NCI-H1105 (cell line): ENCODE data around the gene CUL4A.

Experiments
- DNase-seq: peaks from one replicate; lab custom pipeline; 2025; lab: John Stamatoyannopoulos, UW

Gene CUL4A

DNA sequence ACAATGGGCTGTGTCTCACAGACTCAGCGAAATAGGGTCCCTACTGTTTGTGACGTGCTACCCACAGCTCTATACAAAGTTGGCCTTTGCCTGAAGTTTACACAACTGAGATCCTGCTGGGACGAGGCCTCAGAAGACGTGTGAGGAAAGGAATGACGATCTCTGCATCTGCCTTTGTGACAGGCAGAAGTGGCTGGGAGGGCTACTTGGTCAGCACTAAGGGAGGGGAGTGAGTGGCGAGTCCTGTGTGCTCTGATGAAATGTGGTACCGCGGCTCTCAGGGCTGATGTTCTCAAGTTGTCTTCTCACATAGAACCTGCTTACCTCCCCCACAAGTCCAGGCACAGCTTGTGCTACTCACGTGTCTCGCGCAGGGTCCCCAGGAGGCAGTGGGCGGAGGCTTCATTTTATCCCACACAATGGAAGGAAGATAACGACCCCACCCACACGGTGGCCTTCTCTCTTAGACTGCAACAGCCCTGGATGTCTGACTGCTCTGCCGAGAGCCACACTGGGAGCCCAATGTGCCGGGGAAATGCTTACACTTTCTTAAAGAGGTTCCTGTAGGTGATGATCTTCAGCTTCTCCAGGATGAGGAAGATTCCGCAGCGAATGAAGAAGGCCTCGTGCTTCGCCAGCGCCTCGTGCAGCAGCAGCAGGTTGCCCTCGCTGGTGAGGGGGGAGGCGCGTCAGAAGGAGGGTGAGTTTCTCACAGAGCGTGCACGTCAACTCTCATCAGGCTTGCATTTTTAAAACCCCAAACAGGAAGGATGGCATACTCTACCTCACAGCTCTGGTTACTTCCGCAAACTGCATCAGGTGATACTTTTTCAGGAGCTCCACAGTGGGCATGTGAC, 29.8 kb upstream of the CUL4A start:
- no peak for DNase-seq

DNA sequence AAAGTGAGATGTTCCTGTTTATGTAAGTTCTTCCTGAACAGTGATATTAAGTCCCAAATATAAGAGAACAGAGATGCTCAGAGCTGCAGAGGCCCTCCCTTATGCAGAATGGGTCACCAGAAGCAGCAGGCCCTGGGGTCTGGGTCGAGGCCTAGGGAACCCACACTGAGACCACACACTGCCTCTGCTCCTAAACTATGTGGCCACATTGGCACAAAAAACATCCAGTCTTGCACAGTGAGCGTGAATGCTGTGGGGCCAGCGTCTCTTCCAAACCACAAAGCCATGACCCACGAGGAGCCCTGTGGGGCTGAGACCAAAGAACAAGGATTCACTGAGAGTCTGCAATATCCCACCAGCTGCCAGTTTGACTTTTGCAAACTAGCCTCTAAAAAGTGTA, 27.4 kb upstream of the CUL4A start:
- no peak for DNase-seq

DNA sequence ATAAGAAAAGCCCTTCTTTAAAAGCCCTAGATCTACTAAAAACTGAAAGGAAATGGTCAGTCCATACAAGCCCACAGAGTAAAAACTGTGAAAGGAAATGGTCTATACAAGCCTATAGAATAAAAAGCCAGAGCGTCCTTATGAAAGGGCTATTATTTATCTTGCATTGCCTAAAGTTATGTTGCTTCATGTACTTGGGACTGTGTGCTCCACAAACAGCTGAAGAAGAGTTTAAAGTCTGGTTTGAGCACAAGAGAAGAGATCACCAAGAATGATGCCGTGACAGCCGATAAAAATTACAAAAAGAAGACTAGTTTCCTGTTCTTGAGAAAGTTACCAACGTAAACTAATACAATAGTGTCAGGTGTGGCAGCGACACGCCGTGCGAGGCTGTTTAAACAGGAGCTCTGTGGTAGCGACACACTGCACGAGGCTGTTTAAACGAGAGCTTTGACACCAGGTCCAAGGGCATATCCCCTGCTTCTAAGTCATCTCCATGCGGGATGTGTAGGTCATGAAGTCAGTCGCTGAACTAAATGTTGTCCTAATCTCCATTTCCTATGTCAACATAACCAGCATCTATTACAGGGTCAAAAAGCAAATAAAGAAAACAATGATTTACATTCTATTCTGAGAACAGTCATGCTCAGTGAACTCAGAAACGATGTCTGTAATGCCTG, 25.8 kb upstream of the CUL4A start:
- DNase-seq: no peak

DNA sequence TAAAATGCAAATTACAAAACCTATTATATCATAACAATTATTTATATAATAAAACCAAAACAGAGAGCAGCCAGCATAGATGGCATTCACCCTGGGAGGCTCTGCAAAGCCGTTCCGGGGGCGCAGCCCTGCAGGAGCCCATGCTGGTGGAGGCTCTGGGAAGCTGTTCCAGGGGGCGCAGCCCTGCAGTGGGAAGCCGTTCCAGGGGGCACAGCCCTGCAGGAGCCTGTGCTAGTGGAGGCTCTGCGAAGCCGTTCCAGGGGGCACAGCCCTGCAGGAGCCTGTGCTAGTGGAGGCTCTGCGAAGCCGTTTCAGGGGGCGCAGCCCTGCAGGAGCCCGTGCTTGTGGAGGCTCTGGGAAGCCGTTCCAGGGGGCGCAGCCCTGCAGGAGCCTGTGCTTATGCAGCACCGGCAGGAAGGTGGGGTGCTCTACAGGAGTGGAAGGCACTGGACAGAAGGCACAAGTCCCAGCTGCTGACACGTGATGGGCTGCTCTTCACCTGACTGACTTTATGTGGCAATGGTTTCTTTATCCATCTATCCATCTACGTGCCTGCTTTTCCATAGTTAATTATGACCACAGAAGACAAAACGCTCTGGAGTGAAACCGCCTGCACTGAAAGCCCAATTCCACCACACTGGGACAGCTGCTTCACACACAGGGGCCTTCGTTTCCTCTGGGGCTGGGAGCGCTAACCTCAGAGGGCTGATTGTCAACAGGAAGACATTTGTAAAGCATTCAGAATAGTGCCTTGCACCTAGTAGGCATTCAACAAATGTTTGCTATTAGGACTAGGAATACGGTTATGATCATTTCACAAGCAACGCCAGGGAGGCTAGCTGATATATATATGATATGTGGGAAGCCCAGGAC, 24.6 kb upstream of the CUL4A start:
- no peak for DNase-seq

DNA sequence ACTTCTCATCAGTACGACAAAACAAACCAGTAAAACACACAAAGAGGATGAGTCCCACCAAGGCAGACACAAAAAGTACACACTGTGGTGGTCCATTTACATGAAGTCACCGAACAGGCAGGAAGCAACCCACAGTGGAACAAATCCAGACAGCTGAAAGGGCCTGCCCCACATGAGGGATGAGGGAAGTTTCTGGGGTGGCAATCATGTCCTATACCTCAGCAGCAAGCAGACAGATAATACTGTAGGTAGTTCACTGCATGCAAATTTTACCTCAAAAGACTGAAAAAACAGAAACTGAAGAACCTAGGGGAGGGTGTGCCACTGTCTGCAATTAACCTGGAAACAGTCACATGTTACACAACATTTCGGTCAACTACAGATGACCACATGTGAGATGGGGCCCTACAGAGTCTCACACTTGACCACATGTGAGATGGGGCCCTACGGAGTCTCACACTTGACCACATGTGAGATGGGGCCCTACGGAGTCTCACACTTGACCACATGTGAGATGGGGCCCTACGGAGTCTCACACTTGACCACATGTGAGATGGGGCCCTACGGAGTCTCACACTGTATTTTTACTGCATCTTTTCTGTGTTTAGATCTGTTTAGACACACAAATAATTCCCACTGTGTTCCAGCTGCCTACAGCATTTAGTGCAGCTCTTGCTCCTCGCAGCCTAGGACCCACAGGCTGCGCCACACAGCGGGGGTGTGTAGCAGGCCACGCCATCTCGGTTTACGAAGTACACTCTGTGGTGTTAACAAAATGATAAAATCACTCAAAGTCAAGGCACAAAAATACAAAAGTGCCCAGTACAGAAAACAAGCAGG, 23.1 kb upstream of the CUL4A start:
- no peak for DNase-seq

DNA sequence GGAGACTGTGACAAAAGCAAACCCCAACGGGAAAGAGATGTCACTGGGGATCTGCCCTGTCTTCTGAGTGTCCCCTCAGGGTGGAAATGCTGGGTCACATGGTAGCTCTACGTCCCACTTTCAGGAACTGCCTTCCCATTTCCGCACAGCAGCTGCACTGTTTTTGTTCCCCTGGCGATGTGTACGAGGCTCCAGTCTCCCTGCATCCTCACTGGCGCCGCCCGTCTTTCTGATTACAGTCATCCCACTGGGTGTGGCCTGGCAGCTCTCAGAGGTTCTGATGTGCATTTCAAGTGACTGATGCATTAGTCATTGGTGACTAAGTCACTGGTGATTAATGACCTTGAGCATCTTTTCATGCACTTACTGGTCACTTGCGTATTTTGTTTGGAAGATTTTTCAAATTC, 22.1 kb upstream of the CUL4A start:
- no peak for DNase-seq

DNA sequence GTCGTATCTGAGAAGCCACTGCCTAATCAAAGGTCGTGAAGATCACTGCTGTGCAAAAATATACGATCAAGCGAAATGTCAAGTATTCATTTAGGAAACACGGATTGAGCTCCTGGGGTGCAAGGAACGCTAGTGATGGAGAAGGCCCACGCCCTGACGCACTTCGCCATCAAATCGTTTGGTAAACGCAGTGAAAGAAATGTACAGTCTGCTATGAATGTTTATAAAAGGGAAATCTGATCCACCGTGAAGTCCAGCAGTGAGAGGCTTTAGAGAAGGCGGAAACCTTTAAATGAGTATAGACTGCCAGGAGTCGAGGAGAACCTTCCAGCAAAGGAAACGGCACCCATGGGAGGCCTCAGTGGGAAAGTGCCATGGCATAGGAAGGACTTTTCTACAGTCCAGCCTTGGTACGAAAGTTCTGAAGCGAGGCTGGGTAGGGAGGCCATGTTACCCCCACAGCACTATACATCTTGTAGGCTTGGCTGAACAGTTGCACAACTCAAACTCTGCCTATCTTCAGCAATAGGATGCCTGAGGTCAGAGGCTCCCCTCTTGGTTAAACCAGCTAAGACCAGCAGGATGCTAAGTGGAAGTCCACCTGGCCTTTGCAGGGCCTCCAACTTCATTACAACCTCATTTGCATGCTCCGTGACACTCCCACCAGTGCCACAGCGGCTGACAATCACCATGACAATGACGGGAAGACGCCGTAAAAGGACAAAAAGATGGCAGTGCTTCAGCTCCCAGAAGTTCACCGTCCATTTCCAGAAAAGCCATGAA, 21.3 kb upstream of the CUL4A start:
- DNase-seq: no peak

DNA sequence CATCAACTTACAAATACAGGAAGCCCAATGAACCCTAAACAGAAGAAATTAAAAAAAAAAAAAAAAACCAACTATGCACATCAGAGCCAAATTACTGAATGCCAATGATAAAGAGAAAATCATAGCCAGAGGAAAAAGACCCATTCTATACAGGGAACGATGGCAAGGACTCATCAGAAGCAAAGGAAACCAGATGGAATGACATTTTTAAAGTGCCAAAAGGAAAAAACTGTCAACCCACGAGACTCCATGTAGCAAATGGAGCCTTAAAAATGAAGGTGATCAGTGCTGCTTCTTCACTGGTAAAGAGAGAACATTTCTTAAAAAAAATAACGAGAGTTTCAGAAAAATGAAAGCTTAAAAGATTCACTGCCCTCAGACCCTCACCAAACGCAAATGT, 19.2 kb upstream of the CUL4A start:
- DNase-seq: no peak

DNA sequence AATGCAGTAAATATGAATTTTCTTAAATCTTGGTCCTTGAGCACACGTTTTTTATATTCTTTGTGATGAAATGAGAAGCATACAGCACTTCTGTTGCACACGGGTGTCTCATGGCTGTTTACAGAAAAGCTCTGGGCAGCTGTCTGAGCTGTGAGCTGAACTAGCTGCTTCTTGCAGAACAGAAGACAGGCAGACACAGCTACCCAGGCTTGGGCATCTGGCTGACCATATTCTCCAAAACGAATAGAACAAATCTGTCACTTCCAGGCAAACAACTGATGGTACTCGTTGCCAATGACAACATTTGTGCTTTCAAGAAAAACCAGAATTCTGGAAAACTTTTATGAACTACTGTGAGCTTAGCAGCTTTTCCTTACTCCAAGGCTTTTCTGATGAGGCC, 17.1 kb upstream of the CUL4A start:
- DNase-seq: no peak

DNA sequence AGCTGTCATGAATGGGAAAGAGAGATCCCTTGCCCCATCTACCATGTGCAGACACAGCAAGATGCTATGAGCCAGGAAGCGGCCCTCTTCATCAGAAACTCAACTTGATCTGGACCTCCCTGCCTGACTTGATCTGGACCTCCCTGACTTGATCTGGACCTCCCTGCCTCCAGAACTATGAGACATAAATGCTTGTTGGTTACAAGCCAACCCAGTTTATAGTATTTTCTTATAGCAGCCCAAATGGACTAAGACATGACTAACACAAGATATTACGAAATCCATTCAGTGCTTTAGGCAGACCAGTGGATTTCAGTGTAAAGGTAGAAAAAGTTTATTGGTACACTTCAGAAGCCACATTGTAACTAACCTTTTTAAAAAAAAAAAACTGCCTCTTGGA, 16.5 kb upstream of the CUL4A start:
- DNase-seq: no peak

DNA sequence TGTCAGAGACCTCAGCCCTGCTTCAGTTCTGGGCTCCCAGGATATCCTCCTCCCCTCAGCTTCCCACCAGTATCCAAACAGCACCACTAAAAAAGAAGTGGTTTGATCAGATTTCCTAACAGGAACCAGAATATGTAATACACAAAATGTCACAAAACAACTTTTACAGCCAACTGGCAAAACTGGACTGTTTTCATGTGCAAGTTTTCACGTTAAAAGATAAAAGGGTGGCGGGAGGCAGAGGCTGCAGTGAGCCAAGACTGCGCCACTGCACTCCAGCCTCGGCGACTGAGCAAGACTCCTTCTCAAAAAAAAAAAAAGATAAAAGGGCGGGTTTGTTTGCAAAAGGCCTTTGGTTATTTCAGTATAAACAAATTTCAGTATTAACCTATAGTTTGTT, 14.1 kb upstream of the CUL4A start:
- no peak for DNase-seq

DNA sequence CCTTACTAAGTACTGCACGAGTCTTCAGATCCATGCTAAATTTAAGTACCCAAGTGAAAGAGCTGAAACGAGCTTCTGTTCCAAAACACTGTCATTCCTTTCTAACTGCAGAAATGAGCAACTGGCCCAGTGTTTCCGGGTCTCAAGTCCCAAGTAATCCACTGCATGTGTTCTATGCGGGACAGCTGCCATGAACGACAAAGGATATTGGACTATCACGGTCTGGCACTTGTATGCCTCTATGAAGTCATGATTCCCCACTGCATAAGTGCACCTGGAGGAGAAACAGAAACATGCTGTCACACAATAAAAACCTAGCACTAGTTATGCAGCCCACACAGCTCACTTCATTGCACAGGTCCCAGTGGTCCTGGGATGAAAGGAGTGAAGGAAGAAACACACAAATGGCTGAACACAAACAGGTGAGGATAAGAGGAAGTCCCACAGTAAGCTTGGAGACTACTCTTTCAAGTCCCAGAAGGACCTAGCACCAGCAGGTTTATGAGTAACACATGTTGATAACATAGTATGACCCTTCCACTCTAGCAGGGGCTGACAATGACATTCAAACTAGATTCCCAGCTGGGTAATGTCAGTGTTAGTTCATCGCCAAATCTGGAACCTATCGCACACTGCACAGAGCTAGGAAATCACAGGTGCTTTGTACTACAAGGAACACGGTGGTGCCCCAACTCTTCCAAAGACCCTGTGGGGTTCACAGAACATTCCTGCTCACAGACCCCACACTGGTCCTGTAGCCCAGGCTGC, 12.3 kb upstream of the CUL4A start:
- DNase-seq: no peak

DNA sequence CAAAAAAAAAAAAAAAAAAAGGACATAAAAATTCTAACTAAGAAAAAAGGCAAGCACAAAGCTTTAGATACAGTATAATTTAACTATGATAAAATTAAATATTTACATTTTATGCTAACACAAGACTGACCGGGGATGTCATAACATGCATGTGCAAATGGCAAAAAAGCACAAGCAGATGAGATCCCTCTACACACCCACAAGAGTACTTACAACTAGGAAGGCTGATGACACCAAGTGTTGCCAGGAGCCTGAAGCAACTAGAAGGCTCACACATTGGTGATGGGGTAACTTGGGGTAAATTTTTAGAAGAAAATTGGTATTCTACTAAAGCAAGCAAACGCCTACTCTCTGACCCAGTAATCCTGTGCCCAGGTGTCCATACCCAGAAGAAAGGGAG, 7.6 kb upstream of the CUL4A start:
- no peak for DNase-seq

DNA sequence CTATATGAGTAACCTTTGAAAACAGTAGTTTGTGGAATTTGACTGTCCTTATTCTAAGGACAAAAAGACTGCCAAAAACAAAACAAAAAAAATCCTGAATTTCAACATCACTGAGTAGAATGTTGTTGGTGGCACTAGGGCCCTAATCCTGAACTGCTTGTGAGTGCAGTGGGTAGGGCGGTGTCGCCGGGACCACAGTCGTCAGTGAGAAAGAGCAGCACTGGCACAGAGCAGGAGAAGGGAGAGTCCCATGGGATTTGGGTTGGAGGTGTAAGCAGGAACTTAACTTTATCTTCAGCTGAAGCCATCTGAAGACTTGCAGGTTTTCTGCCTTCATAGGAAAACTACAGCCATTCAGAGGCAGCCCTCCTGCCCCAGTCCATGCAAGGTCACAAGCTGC, 6.5 kb upstream of the CUL4A start:
- no peak for DNase-seq

DNA sequence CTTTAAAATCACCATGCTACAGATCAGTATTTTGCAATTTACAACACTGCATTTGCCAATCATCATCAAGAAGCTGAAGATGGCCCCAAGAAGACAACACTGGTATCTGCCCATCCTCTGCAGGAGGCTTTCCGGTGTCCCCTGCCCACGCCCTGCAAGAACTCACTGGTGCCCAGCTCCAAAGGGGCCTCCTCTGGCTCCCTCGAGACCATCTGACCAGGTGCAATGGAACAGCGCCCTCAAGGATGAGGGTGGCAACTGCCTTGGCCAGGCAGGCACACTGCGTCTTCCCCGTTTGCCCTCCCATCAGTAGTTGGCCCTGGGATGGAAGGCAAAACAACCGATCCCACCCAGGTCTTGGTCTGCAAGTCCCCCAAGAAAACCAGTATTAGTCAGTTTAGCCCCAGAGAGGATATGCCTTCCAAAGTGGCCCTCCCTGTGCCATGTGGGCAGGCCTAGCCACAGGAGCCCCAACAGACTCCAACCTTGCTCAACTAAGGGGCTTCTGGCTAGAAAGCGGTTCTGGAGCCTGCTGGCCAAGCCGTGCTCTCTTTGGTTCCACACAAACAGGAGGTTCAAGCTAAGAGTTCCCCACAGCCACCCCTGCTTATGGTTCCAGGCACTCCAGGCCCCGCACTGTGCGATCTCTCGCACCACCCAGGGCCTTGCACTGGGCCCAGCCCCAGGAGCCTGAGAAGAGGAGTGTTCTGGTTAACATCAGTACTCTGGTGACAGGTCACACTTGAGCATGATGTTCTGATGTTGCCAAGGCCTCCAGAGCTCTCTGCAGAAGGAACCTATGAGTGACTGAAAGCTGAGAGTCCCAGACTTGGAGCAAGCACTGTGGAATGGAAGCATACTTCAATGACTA, 5.7 kb upstream of the CUL4A start:
- DNase-seq: no peak

DNA sequence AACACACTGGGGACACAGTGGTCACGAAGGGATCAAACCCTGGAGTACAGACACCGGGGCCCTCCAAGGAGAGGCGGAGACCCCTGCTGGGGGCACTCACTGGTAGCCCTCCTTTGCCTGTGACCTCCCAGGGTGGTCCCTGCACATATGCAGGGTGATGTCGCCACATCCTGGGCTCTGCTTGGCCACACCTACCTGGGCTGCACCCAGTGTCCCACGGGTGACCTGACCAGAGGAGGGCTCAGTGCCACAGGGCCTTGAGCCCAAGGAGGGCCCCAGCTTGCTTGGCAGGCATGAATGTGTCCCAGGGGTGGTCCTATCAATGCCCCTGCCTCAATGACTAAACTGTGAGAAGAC, 5.1 kb upstream of the CUL4A start:
- DNase-seq: no peak

DNA sequence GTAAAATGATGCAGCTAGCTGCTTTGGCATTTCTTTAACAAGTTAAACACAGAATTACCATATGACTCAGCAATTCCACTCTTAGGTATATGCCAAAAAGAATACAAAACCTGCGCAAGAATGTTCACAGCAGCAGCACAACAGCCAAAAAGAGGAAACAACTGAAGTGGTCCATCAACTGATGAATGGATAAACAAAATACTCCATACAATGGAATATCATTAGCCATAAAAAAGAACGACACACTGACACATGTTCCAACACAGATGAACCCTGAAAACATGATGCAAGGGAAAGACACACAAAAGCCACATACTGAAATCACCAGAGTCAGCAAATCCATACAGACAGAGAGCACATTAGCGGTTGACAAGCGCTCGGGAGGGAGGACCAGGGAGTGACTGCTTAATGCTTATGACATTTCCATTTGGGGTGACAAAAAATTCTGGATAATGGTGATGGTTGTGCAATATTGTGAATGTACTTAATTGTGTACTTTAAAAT, 3.9 kb upstream of the CUL4A start:
- no peak for DNase-seq

DNA sequence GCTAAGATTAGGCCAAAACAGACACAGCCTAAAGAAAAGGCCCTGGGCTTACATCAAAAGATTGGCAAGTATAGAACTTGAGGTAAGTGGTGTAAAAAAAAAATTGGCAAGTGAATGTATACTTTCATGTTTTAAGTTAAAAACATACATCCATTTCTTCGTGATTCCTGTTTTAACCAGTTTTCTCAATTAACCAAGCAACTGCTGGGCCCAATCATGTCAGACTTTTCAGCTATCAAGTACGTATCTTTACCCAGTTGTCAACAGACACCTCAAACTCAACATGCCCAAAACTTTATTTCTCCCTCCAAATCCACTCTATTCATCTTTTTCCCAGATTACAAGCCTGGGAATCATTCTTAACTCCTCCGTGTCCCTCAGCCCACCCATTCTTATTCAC, 2.0 kb upstream of the CUL4A start:
- no peak for DNase-seq

DNA sequence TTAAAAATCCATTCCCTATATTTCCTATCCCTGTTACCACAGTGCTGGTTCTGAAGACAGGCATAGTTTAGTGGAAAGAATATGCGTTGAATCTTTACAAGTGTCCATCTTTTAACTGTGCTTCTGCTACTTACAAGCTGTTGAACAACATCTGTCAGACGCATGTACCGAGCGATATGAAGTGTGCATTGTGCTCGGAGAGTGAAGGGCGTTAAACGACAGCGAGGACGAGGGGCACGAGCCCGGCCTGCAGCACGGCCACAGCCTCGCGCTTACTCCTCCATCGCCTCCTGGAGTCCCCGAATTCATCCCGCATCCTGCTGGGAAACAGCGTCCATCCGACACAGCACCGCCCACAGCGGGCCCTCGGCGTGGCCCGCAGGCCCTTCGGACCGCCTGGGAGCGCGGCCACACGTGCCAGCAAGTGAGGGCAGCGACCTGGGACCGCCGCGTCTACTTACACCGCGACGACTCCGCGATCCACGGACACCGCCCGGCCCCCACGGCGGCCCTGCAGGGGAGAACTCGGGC, 1.5 kb upstream of the CUL4A start:
- peak; percentile 30 for DNase-seq
